GM19351 (cell line): Measurements from ENCODE around the gene ANK2.
"Not testable (repeated sequence)": the region's sequence is repeated elsewhere in the genome, so short reads cannot be mapped to it uniquely, and the experiment has no call there.

Source experiments
- ATAC-seq: cut with Tn5 transposase; IDR thresholded peaks from one replicate; pipeline ENCODE4 v1.9.1; 2021; ENCODE audit warnings: mild to moderate bottlenecking, moderate library complexity; ENCODE audit not compliant: unreplicated experiment

The ANK2 gene

DNA sequence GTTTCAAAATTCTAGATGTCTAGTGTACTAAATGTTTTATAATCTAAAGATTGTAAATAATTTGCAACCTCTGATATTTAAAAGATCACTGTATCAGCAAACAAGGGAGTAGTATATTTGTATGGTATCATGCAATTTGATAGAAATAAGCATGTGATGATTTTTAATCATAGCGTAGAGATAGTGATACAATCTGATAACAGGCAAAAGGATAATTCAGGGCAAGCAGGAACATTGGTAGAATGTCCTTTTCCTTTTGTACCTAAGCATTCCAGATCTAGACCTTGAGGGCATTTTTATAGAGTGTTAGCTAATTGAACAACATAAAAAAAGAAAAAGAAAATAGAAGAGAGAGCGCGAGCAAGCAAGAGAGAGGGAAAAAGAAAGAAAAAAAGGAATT lies 1.4 kb downstream of the ANK2 start:
- no peak for ATAC-seq

GRCh38 chr4:113051361-113051760 lies 1.9 kb downstream of the ANK2 start:
- ATAC-seq, result no peak

GRCh38 chr4:113052379-113052951 lies 3.0 kb downstream of the ANK2 start:
- ATAC-seq, result peak; percentile 76

DNA sequence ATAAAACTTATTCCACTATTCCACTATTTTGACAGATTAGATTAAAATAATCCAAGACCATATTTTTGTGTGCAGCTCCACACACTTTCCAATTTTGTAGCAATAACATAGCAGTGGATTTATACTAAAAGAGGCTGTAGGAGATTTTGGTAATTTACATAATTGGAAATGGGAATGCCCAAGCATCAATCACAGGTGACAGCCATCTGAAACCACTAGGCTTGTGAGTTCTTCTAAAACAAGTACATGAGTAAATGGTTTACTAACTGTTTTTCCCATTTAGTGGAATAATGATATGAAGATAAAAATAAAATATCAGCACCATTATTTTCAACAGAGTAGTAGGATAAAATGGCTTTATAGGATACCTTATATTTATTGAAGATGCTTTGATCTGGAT lies 4.4 kb downstream of the ANK2 start:
- ATAC-seq, result no peak

DNA sequence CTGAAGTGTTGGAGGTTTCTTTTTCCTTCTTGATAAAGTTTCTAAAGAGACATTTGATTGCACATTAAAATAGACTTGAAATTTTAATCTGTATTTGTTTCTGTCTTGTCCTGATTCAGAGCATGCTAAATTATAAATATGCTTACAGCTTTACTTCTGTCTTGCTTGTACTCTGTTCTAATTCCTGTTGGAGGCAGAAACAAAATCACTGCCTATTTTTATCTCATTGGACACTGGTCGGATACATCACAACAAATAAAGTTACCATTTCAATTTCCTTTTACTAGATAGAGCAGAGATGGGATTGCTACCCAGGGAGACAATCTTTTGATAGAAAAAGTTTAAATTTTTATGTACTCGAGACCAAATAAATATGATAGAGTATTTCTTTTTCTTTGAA lies 6.9 kb downstream of the ANK2 start:
- ATAC-seq, result no peak

DNA sequence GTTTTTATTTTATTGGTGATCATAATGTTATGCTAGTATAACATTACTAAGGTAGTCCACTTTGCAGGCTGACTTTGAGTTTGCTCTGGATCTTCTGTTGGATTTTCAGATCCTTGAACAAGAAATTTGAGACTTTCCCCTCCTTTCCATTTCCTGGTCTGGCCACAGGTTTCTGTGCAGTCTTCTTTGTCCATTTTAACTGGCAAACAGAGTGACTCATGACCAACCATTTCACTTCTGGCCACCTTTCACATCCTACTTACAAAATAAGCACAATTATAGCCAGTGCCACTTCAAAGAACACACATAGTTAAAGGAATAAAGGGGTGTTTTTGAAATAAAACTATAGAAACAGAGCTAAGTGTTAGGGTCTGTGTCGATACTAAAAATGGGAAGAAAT lies 8.4 kb downstream of the ANK2 start:
- ATAC-seq, result no peak

GRCh38 chr4:113059449-113060182 lies 10.2 kb downstream of the ANK2 start:
- ATAC-seq, result no peak

DNA sequence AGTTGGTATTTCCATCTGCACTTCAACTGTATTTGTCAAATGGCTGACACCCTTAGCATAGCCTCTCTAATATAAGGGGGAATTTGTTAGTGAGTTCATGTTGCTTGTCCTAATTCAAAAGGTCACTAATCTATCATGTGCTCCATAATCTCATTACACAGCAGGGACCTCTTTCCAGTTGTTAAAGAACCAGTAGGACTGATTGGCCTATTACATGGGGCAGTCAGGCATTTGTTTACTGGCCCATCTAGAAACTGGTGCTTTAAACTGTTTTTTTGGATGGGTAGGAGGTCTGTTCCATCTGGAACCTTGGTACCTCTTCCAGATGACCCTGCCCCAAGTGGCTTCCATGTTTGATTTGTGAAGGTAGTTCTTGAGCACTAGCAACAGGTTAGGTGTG lies 11.4 kb downstream of the ANK2 start:
- ATAC-seq, result no peak

- ATAC-seq, result no peak
Measured at GRCh38 chr4:113064244-113064643, 14.8 kb downstream of the ANK2 start.

- ATAC-seq, result no peak
Measured at GRCh38 chr4:113065629-113066028, 16.2 kb downstream of the ANK2 start.

GRCh38 chr4:113068771-113069170 lies 19.3 kb downstream of the ANK2 start:
- ATAC-seq, result not testable (repeated sequence)

DNA sequence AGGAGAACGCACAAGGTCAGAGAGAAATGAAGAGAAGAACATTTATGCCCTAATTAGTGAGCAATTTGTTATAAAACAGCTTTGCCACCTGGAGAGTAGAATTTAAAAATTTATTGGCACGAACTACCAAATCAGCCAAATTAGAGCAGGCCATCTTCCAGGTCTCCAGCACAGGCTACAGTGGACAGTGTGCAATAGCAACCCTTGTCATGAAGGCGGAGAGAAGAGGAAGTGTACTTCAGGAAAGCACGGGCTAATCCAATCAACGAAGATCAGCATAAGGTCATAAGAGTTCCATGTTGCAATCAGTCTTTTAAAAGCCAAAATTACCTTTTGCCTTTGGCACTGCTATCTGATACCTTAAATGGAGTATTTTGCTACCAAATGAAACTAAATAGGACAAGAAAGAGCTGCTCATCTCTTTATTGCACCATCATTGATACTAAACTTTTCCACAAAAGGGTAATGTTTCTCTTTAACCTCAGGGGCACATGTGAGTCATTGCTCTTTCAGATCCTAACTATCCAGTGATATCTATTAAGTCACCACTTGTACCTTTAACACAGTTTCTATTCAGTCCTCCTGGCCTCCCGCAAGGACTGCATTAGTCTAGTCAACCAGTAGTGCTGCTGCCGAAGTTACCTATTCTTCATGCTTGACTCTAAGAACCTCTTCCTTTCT lies 19.9 kb downstream of the ANK2 start:
- ATAC-seq, result no peak

DNA sequence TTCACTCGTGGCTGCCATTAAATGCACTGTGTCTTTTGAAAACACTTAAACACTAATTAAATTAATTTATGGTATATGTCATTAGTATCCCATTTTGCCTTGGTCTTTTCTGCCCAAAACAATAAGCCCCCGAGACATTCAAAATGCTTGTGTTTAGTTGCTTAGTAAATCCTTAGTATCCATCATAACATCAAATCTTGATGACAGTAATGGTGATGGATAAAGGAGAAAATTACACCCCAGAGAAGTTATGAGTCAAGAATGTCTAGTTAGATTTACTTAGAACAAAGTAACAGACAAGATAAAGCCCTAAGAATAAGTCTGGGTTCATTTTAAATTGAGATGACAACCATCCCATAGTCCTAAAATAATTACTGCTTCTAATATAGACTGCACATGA lies 21.3 kb downstream of the ANK2 start:
- ATAC-seq, result no peak

GRCh38 chr4:113071274-113071673 lies 21.8 kb downstream of the ANK2 start:
- no peak for ATAC-seq

DNA sequence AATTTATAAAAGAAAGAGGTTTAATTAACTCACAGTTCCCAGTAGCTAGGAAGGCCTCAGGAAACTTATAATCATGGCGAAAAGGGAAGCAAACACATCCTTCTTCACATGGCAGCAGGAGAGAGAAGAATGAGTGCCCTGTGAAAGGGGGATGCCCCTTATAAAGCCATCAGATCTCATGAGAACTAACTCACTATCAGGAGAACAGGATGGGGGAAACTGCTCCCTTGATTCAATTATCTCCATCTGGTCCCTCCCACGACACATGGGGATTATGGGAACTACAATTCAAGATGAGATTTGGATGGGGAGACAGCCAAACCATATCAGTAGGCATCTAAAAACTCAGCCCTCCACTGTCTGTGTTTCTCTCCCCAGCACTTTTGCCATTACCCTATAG lies 22.4 kb downstream of the ANK2 start:
- ATAC-seq, result no peak

DNA sequence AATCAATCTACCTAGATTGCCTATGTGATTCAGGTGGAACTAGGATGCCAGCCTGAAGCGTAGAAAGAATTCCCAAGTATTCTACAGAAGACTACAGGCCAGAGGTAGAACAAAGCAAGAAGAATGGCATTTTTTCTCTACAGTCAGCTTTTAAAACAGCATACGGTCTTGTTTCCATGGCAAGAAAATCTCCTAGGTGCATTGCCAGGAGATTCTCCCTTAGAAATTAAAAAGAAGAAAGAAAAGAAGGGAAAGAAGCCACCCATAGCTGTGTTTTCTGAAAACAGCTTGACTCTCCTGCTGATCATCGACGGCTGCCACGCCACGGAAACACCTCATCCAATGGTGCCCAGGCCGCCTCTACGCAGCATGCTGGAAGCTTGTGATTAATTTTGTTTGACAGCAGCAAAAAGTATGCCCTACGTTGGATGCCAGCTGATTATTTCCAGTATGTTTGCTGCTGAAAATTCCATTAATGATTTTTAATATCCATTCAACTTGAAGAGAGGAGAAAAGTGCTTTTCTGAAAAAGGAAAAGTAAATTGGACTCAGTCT lies 24.1 kb downstream of the ANK2 start:
- no peak for ATAC-seq

GRCh38 chr4:113077575-113077974 lies 28.1 kb downstream of the ANK2 start:
- no peak for ATAC-seq

- no peak for ATAC-seq
Measured at GRCh38 chr4:113078066-113078465, 28.6 kb downstream of the ANK2 start.

DNA sequence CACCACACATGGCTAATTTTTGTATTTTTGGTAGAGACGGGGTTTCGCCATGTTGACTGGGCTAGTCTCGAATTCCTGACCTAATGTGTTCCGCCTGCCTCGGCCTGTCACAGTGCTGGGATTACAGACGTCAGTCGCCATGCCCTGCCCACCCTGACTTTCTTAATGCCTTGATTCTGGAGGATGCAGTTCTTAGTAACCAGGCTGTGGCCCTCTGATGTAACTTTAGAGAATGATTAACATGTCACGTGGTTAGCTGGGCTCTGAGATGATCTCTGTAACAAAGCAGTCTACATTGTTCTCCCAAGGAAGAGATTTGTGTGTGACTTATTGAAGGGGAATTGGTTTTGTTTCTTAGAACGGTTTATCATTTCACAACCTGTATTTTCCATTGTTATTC lies 30.6 kb downstream of the ANK2 start:
- no peak for ATAC-seq

GRCh38 chr4:113080624-113081023 lies 31.2 kb downstream of the ANK2 start:
- ATAC-seq, result no peak

DNA sequence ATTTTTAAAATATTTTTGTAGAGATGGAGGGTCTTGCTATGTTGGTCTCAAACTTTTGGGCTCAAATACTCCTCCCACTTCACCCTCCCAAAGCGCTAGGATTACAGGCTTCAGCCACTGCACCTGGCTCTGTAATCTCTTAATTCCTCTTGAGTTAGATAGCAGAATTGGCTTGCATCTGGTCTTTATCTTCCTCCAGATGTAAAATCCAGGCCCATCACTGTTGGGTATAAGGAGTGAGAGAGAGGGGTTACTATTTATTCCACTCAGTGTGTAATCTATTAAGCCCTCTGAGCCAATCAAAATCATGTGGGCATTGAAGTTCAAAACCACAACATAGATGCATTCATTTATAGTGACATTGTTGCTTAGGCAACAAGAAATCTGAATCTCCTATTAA lies 33.9 kb downstream of the ANK2 start:
- ATAC-seq, result no peak

DNA sequence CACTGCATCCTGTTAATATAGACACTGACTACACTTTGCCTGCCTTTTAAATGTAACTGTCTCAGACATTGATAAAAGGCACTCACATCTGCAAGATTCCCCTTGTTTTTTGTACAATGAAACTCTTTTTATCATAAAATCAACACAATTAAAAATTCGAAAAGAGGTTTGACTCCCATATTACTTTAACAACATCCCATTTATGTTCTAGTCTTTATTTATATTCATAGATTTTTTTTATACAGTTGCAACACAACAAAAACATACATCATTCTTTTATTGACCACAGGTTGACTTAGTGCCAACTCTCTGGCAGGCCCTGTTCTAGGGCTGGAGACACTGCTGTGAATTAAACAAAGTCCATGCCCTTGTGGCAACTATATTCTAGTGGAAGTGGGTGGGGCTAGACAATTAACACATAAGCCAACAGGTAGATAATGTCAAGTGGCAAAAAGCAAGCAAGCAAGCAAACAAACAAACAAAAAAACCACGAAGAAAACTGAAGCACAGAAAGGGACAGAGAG lies 36.8 kb downstream of the ANK2 start:
- no peak for ATAC-seq
